CD4-positive, alpha-beta T cell (primary cell): ENCODE measurements around the gene DFFB. TPM values are rescaled to one million over a fixed set of nuclear protein-coding genes. Genes with fewer than 3 reads are reported as not detected.

Experiments used
- ATAC-seq: fragments of 200-7000 bp; cut with Tn5 transposase; one replicate; pipeline ENCODE4 v1.10.0; 2022; ENCODE audit warnings: mild to moderate bottlenecking; ENCODE audit not compliant: poor library complexity
- CTCF ChIA-PET: fragments of 350-600 bp; sonication (Branson Sonifier 250); formaldehyde crosslinking; loops from one replicate; lab custom pipeline; 2021; ENCODE audit warnings: antibody characterized with exemption, inconsistent platforms; lab: Charles Lee
- POLR2A ChIA-PET: fragments of 350-600 bp; sonication (Branson Sonifier 250); formaldehyde crosslinking; loops from one replicate; lab custom pipeline; 2021; ENCODE audit warnings: antibody characterized with exemption, inconsistent platforms; lab: Charles Lee
- DNase-seq, 14 experiments: peaks; one replicate each; pipeline ENCODE4 v3.0.0-alpha.2; 2013 to 2020; ENCODE audit warnings: mixed read lengths in 2 of 14
- H3K27ac ChIP-seq, 2 donors: one replicate each; pipeline versions ENCODE4 v1.5.1 to v1.7.0; 2013; ENCODE audit warnings: low read length in 2 of 2, low read depth in 1 of 2, mild to moderate bottlenecking in 1 of 2
- H3K27me3 ChIP-seq, 2 experiments: 1 replicate in 1 of 2; 2 replicates in 1 of 2; pipeline versions ENCODE4 v1.6.1 to v1.7.0; 2013; ENCODE audit warnings: low read length in 2 of 2, control low read depth in 1 of 2, mild to moderate bottlenecking in 1 of 2, moderate library complexity in 1 of 2; ENCODE audit not compliant: insufficient read depth in 2 of 2, control insufficient read depth in 1 of 2
- H3K36me3 ChIP-seq: one replicate; pipeline ENCODE4 v1.6.1; 2013; ENCODE audit warnings: low read length, control low read depth; ENCODE audit not compliant: insufficient read depth
- H3K4me1 ChIP-seq: one replicate; pipeline ENCODE4 v1.6.1; 2013; ENCODE audit warnings: low read length, control low read depth; ENCODE audit not compliant: insufficient read depth
- H3K4me3 ChIP-seq: one replicate; pipeline ENCODE4 v1.5.1; 2013; ENCODE audit warnings: mild to moderate bottlenecking, low read length, moderate library complexity
- H3K9me3 ChIP-seq, 2 experiments: 1 replicate in 1 of 2; 2 replicates in 1 of 2; pipeline versions ENCODE4 v1.6.1 to v1.7.0; 2013; ENCODE audit warnings: low read length in 2 of 2, mild to moderate bottlenecking in 2 of 2, control low read depth in 1 of 2, moderate library complexity in 1 of 2; ENCODE audit not compliant: control insufficient read depth in 1 of 2, insufficient read depth in 1 of 2
- H3K27ac Mint-ChIP-seq: one replicate; pipeline ENCODE4 v1.8.0; 2020; ENCODE audit warnings: mixed read lengths
- H3K27me3 Mint-ChIP-seq: one replicate; pipeline ENCODE4 v1.8.0; 2021; ENCODE audit warnings: mixed read lengths
- H3K36me3 Mint-ChIP-seq: one replicate; pipeline ENCODE4 v1.8.0; 2021; ENCODE audit warnings: low read depth, mixed read lengths
- H3K4me1 Mint-ChIP-seq: one replicate; pipeline ENCODE4 v1.8.0; 2021; ENCODE audit warnings: low read depth, mixed read lengths
- H3K4me3 Mint-ChIP-seq: one replicate; pipeline ENCODE4 v1.8.0; 2020; ENCODE audit warnings: mild to moderate bottlenecking, mixed read lengths
- H3K9me3 Mint-ChIP-seq: one replicate; pipeline ENCODE4 v1.8.0; 2020; ENCODE audit warnings: mixed read lengths
- CTCF ChIP-seq: fragments of 200-600 bp; IDR thresholded peaks from one replicate; pipeline ENCODE4 v1.8.0; 2022; ENCODE audit warnings: antibody characterized with exemption, mild to moderate bottlenecking
- intact Hi-C, 2 experiments: fragments of 100-400 bp; cut with DNase I in 1 of 2; cut with micrococcal nuclease in 1 of 2; formaldehyde crosslinking; loops; one replicate each; pipeline versions ENCODE4 v1.15.1 to v1.9.0; 2023 to 2025; cut with DNase I, micrococcal nuclease
- total RNA-seq, 174 experiments: library from RNA in 2 of 174; stranded (reverse) in 2 of 174; gene quantifications; one replicate each; pipeline ENCODE4 v1.2.3 and lab custom pipeline; 2021 to 2026

The DFFB gene
- total RNA-seq, 2 experiments from 2014 or later: 6.7 to 6.8 TPM

DNA sequence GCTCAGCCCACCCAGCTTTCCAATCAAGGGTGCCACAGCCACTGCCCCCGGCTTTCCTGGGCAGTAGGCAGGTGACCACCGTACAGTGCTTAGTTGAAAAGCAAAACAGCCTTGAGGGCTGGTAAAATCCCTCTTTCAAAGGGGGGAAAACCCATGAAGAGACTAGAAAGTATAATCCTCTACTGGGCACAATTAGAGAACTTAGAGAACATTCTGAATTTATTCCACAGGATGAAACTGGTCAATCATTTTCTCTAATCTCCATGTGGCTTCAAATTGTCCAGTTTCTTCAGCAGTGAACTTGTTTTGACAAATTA is 45.7 kb upstream of the DFFB start:
- Mint-ChIP-seq H3K9me3 (no peaks in the 10 kb centered on the region), H3K36me3 (peaks cover 15% of the 10 kb centered on the region), H3K4me1 (no peaks in the 10 kb centered on the region), H3K27ac (no peak overlapping the region), H3K4me3 (no peak overlapping the region), H3K27me3 (peaks cover 4% of the 10 kb centered on the region)
- Histone ChIP-seq H3K9me3 (peaks cover 0 to 2% of the 10 kb centered on the region in 2 experiments), H3K27me3 (peaks cover 0 to 3% of the 10 kb centered on the region in 2 experiments), H3K4me3 (no peak overlapping the region), H3K36me3 (peaks cover 23% of the 10 kb centered on the region), H3K27ac (no peak overlapping the region), H3K4me1 (no peaks in the 10 kb centered on the region)
- no peak for DNase-seq
- no peak for ATAC-seq
- POLR2A ChIA-PET: no interaction called here
- intact Hi-C loops: no loop called here
- CTCF ChIA-PET: no interaction called here
- TF ChIP-seq CTCF: no peak

GRCh38 chr1:3814065-3814464 is 43.2 kb upstream of the DFFB start:
- no peaks in the 10 kb centered on the region for H3K4me1 Mint-ChIP-seq
- H3K27me3 Mint-ChIP-seq: no peaks in the 10 kb centered on the region
- Histone ChIP-seq H3K27me3 (no peaks in the 10 kb centered on the region), H3K27ac (no peak overlapping the region), H3K36me3 (peaks cover 27% of the 10 kb centered on the region), H3K4me1 (no peaks in the 10 kb centered on the region), H3K4me3 (no peak overlapping the region), H3K9me3 (peaks cover 0 to 5% of the 10 kb centered on the region in 2 experiments)
- no peak overlapping the region for H3K27ac Mint-ChIP-seq
- no peak overlapping the region for H3K4me3 Mint-ChIP-seq
- no peak for TF ChIP-seq CTCF
- DNase-seq (no peak), ATAC-seq (no peak)
- H3K9me3 Mint-ChIP-seq: no peaks in the 10 kb centered on the region
- peaks cover 21% of the 10 kb centered on the region for H3K36me3 Mint-ChIP-seq
- CTCF ChIA-PET: no interaction called here
- intact Hi-C loops: no loop called here
- POLR2A ChIA-PET: no interaction called here

GRCh38 chr1:3814771-3815561 is 42.3 kb upstream of the DFFB start:
- Histone ChIP-seq H3K4me1 (no peaks in the 10 kb centered on the region), H3K4me3 (no peak overlapping the region), H3K9me3 (peaks cover 0 to 5% of the 10 kb centered on the region in 2 experiments), H3K27ac (no peak overlapping the region), H3K27me3 (no peaks in the 10 kb centered on the region), H3K36me3 (peaks cover 32% of the 10 kb centered on the region)
- ATAC-seq (no peak), DNase-seq (no peak)
- no peaks in the 10 kb centered on the region for H3K9me3 Mint-ChIP-seq
- TF ChIP-seq CTCF: no peak
- H3K36me3 Mint-ChIP-seq: peaks cover 23% of the 10 kb centered on the region
- no peaks in the 10 kb centered on the region for H3K4me1 Mint-ChIP-seq
- H3K27ac Mint-ChIP-seq: no peak overlapping the region
- no peak overlapping the region for H3K4me3 Mint-ChIP-seq
- ChIA-PET POLR2A (no interaction called here), CTCF (no interaction called here)
- H3K27me3 Mint-ChIP-seq: no peaks in the 10 kb centered on the region
- intact Hi-C loops: no loop called here
